ENCODE results near the gene PGC.

PGC gene

GRCh38 chr6:41707565-41708200 lies 39.5 kb downstream of the PGC start:
- DNase-seq (ENCODE audit: extremely low read depth, low read depth), result no peak
- no peak for TF ChIP-seq CTCF (IDR thresholded peaks at IDR 0.05; ENCODE audit: low read depth, low read length)

- no peak for TF ChIP-seq CTCF (IDR thresholded peaks at IDR 0.05; ENCODE audit: low read depth, low read length)
These were observed 40.2 kb downstream of the PGC start for GRCh38 chr6:41706876-41707564.

GRCh38 chr6:41705996-41706835 lies 41.0 kb downstream of the PGC start:
- peak; percentile 37 for DNase-seq (ENCODE audit: extremely low read depth, low read depth)
- TF ChIP-seq CTCF (IDR thresholded peaks at IDR 0.05; ENCODE audit: low read depth, low read length), result peak; percentile 77

More at GRCh38 chr6:41706876-41707564, 40.2 kb downstream of the PGC start:
- DNase-seq (ENCODE audit: extremely low read depth, low read depth), result peak; percentile 25

- DNase-seq (ENCODE audit: extremely low read depth, low read depth), result no peak
- no peak for TF ChIP-seq CTCF (IDR thresholded peaks at IDR 0.05; ENCODE audit: low read depth, low read length)
These were observed 41.7 kb downstream of the PGC start for GRCh38 chr6:41705311-41705995.

- no peak for DNase-seq (ENCODE audit: extremely low read depth, low read depth)
- TF ChIP-seq CTCF (IDR thresholded peaks at IDR 0.05; ENCODE audit: low read depth, low read length), result no peak
These were observed 42.4 kb downstream of the PGC start for GRCh38 chr6:41704656-41705310.

GRCh38 chr6:41704028-41704427 lies 43.2 kb downstream of the PGC start:
- DNase-seq (ENCODE audit: extremely low read depth, low read depth), result no peak
- no peak for TF ChIP-seq CTCF (IDR thresholded peaks at IDR 0.05; ENCODE audit: low read depth, low read length)
